Measurements from ENCODE around the gene SORBS2. TPM values are rescaled to one million over a fixed set of nuclear protein-coding genes. Genes with fewer than 3 reads are reported as not detected.
A peak's percentile ranks its signal among the peaks of the same experiment; 100 is the strongest.

SORBS2 gene
- total RNA-seq, 1 donor from 2014 or later: 911 TPM

DNA sequence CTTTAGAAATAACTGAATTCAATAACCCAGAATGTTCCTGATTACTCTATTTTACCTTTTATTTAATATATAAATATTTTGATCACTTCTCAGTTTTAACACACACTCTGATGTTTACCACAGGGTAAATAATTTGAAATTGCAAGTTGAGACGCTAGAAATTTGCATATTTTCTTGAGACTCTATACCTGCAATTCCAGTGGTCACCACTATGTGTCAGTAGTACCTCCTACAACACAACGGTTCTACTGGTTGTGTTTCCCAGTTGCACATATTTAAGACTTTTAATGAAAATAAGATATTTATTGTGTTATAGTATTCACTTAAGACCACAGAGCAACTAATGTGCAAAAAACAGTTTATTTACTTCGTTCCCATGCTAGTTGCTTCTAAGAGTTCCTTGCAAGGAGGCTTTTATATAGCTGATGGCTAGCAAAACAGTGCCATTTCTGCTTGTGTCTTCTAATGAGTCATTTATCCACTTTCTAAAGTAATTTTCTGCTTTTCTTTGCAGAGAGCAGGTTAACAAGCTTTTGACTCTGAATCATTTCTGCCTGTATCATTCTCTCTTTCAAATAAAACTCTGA, 177.8 kb downstream of the SORBS2 start:
- DNase-seq (no peak), ATAC-seq (no peak)
- intact Hi-C loops (cut with micrococcal nuclease): no loop called here

DNA sequence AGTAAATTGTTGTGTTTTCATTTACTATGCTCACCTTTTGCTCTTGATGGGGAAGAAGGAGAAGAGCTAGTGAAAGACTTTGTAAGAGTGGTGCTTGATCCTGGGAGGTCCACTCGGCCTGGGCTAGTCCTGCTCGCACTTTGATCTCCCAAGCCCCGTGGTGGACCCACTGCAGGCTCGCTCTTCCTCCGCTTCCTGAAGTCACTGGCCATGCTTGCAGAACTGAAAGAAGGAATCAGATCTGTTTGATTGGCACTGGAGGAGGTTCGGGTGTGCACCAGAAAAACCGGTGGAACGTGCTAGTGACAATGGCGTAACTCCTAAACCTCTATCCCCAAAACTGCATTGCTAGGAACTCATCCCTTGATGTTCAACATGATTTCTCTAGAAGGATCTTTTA, 185.2 kb downstream of the SORBS2 start:
- DNase-seq (no peak), ATAC-seq (no peak)
- intact Hi-C loops (cut with micrococcal nuclease): no loop called here

DNA sequence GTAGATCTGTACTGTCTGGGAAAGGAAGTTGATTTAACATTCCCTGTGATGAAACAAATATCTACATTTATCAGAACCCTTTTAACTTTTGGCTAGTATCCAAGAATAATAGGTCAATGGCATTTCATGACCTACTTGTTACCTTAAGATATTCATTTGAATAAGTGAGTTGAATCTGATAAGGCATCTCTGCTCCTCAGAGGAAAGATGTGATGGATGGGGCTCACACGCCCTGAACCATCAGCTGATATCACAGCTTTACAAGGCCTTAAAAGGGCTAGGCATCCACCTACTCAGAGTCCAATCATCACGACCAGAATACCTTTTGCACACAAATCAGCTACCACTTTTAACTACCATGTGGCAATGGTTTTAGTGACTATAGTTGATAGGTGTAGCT, 186.5 kb downstream of the SORBS2 start:
- DNase-seq: no peak
- intact Hi-C loops (cut with micrococcal nuclease): no loop called here
- ATAC-seq: peak; percentile 9

- DNase-seq (peak; percentile 60), ATAC-seq (peak; percentile 29)
- intact Hi-C loops (cut with micrococcal nuclease): no loop called here
Observed at GRCh38 chr4:185624259-185624589, 187.8 kb downstream of the SORBS2 start.

GRCh38 chr4:185623444-185624258, 188.3 kb downstream of the SORBS2 start:
- DNase-seq (peak; percentile 34), ATAC-seq (peak; percentile 50)
- intact Hi-C loops (cut with micrococcal nuclease): no loop called here

GRCh38 chr4:185608185-185608584, 203.8 kb downstream of the SORBS2 start:
- intact Hi-C loops (cut with micrococcal nuclease): no loop called here
- no peak for ATAC-seq
- DNase-seq: no peak

GRCh38 chr4:185602397-185602796, 209.6 kb downstream of the SORBS2 start:
- DNase-seq (no peak), ATAC-seq (no peak)
- intact Hi-C loops (cut with micrococcal nuclease): no loop called here

DNA sequence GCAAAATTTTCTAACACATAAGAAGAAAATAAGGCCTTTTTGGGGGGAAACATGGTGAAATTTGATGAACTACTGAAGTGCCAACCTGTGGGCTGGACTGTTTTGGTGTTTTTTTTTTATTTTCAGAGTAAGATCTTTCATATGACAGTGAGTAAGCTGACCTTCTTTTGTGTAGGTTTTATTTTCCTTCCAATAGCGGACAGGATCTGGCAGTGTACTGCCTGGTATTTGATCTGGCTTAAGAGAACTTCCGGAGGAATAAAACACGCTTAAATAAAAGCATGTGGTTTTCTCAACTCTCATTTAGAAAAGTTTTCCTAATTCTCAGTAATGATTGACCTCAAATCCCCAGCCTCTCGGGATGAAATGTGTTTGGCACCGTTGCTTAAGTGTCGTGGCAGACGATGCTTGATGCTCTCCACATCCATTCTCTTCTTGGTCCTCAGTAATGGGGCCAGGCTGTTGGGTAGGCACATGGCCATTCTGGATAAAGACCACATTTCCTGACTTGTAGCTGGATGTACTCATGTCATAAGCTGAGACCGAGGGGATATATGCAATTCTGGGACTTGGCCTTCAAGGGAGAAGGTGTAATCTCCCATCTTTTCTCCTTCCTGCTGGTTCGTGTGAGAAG, 211.1 kb downstream of the SORBS2 start:
- ATAC-seq (no peak), DNase-seq (no peak)
- intact Hi-C loops (cut with micrococcal nuclease): no loop called here

DNA sequence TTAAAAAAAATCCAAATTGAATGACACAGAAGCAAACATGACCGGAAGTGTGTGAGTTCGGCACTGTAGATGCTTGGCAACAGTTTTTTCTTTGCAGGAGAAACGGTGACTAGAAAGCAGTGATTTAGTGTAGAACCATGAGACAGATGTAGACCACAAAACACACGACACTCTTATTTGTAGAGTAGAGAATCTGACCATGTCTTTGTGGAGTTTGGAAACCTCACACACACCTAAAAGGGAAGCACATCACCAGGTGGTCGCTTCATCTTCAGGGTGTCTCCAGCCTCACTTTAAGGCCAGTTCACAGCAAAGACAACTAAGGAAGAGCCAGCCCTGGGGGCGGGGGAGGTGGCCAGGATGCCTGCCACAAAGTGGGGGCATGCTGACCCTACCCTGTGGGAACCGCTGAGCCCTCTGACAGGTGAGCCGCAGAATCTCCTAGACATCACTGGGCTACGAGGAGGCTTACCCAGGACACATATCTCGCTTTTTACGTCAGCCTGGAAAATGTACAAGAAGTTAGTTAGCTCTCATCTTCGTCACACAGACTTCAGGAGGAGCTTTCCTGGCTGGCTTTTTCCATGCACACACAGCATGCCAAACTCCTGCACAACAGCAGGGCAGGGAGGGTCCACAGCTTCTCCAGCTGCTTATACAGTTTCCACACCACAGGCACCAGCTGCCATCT, 212.3 kb downstream of the SORBS2 start:
- intact Hi-C loops (cut with micrococcal nuclease): loop anchor here (5.0 kb wide), 1 partner anchor 127 kb away; the partner anchor contains the start of gene CCDC110
- ATAC-seq (peak; percentile 43), DNase-seq (no peak)

DNA sequence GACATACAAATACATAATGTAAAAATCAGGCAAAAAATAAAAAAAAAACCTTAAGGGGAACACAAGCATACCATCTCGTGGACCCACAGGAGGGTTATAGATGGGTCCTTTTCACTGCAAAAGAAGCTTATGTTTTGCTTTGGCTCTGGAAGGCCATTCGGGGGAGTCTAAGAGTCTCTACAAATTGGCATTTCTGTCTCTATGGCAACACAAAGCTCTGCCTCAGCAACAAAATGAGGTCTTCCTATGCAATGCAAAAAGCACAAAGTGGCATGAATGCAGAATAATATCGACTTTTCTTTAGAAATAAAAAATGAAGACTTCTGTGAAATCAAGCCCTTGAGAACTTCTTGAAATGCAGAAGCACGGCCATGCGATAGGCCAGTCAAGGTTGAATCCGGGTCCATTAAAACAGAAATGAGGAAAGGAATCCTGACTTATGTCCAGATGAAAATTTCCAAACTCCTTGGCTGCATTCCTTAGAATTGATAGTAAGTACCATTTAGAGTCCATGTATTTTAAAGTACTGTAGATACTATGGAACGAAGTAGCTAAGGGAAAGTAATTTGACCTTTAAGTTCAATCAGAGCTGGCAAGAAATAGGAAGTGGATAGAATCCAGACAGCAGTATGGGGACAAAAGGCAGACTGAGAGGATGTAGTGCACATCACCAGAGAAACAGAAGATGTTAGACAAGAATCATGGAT, 213.0 kb downstream of the SORBS2 start:
- DNase-seq: no peak
- intact Hi-C loops (cut with micrococcal nuclease): loop anchor here (5.0 kb wide), 1 partner anchor 127 kb away; the partner anchor contains the start of gene CCDC110
- ATAC-seq: peak; percentile 38

- ATAC-seq (peak; percentile 52), DNase-seq (peak; percentile 79)
- intact Hi-C loops (cut with micrococcal nuclease): loop anchor here (5.0 kb wide), 1 partner anchor 125 kb away; the partner anchor contains the start of gene CCDC110
Observed at GRCh38 chr4:185597532-185598188, 214.3 kb downstream of the SORBS2 start.

DNA sequence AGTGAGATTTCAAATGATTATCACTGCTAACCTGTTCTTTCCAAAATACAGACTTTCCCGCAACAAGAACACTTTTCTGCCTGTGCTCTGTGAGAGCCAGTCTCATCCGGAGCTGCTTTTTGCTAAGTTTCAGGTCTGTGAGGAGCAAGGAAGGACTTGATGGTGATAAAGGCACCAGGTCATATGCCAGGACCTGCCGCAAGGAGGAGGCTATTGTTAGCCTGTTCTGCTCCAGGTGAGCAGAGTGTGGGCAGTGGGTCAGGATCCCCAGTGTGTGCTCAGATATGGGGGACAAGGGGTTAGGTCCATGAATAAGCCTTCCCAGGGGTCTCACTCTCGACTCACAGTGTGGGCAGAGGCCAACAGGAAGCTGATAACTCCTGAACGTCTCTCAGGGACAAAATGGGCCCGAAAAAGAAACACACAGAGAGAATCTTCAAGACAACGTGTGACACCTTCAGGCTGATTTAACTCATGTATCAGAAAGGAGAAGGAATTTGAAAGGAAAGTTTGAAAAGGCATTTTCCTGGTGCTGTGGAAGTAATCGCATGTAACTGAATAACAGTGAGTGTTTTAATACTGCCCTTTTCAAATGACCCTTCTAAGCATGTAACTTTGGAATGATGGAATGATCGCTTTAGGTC, 219.0 kb downstream of the SORBS2 start:
- ATAC-seq (peak; percentile 30), DNase-seq (no peak)
- intact Hi-C loops (cut with micrococcal nuclease): no loop called here

- ATAC-seq: peak; percentile 40
Observed at GRCh38 chr4:185592438-185592837, 219.6 kb downstream of the SORBS2 start.

DNA sequence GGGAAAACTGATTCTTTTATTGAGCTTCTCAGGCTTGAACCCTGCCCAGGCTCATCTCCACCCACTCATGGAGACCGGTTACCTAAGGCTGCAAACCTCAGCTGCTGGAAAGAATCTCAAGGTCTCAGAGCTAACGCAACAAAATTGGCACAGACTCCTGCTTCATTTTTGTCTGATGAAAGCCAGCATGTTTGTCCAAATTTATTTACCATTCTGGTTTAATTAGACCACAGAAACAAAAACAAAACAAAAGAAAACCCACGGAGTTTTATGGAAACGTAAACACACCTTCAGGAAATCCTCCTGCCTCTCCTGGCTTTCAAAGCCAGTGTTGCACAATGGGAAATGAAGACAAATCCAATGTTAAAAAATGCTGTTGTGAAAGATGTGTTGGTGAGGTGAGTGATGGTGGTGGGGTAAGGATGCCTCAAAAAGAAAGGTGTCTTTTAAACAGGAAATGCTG, 220.3 kb downstream of the SORBS2 start:
- intact Hi-C loops (cut with micrococcal nuclease): no loop called here
- no peak for DNase-seq
- peak; percentile 40 for ATAC-seq

More at GRCh38 chr4:185592438-185592837, 219.6 kb downstream of the SORBS2 start:
- intact Hi-C loops (cut with micrococcal nuclease): no loop called here
- no peak for DNase-seq

GRCh38 chr4:185590982-185591381, 221.0 kb downstream of the SORBS2 start:
- intact Hi-C loops (cut with micrococcal nuclease): no loop called here
- ATAC-seq (no peak), DNase-seq (no peak)

GRCh38 chr4:185589067-185589836, 222.7 kb downstream of the SORBS2 start:
- no peak for ATAC-seq
- DNase-seq: no peak
- intact Hi-C loops (cut with micrococcal nuclease): no loop called here

GRCh38 chr4:185587427-185588161, 224.4 kb downstream of the SORBS2 start:
- no peak for DNase-seq
- intact Hi-C loops (cut with micrococcal nuclease): no loop called here
- peak; percentile 10 for ATAC-seq
